Panc1 (cell line): Measurements from ENCODE around the gene ARHGEF25.

Source experiments
- POLR2AphosphoS5 ChIP-seq: IDR thresholded peaks from 2 replicates; pipeline ENCODE4 v1.6.1; 2012; ENCODE audit warnings: mild to moderate bottlenecking, low read depth, low read length, moderate library complexity
- TF ChIP-seq, protein P1 (sequence below): fragments of 450-650 bp; IDR thresholded peaks from 2 replicates; pipeline ENCODE4 v1.5.1; 2017; ENCODE audit warnings: mild to moderate bottlenecking

DNA sequence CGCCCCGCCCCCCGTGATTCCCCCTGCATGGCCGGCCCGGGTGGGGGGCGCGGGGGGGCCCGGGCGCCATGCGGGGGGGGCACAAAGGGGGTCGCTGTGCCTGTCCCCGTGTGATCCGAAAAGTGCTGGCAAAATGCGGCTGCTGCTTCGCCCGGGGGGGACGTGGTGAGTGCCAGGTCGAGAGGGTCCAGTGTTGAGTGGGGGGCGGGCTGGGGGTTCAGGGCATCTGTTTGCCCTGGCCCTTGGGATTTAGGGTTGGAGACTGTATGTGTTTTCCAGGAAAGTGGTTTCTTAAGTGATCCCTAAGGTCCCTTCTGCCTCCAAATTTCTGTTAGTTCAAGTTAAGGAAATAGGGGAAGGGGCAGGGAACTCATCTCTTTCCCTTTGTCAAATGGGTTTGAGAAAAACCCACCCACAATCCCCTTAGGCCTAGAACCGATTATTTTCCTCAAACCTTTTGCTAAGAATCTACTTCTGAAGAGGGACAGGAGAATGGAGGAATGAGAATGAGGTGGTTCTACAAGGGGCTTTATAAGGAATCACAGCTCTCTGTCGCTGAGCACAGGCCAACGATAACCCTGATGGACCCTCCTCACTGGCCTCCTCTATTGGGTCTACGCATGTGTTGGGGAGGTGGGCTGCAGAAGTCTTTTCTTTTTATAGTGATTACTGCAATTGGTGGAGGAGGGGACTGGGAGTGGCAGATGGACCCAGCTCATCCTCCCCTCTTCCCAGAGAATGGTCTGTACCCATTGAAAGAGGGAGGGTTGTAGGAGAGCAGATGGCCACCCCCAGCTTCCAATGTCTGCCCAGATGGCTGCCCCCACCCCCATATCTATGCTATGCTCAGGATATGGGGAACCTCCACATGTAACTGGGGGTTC is 834 bp downstream of the ARHGEF25 start:
- TF ChIP-seq, protein P1, sequence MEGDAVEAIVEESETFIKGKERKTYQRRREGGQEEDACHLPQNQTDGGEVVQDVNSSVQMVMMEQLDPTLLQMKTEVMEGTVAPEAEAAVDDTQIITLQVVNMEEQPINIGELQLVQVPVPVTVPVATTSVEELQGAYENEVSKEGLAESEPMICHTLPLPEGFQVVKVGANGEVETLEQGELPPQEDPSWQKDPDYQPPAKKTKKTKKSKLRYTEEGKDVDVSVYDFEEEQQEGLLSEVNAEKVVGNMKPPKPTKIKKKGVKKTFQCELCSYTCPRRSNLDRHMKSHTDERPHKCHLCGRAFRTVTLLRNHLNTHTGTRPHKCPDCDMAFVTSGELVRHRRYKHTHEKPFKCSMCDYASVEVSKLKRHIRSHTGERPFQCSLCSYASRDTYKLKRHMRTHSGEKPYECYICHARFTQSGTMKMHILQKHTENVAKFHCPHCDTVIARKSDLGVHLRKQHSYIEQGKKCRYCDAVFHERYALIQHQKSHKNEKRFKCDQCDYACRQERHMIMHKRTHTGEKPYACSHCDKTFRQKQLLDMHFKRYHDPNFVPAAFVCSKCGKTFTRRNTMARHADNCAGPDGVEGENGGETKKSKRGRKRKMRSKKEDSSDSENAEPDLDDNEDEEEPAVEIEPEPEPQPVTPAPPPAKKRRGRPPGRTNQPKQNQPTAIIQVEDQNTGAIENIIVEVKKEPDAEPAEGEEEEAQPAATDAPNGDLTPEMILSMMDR = no peak
- no peak for TF ChIP-seq POLR2AphosphoS5
